Measurements from ENCODE around the gene HBEGF. TPM values are rescaled to one million over a fixed set of nuclear protein-coding genes. Genes with fewer than 3 reads are reported as not detected.
"Not testable (repeated sequence)": the region's sequence is repeated elsewhere in the genome, so short reads cannot be mapped to it uniquely, and the experiment has no call there.

HBEGF gene
- total RNA-seq, 2 donors from 2014 or later = 6.9 to 9.5 TPM

GRCh38 chr5:140362875-140363630, 16.6 kb upstream of the HBEGF start:
- peak; percentile 93 for DNase-seq (ENCODE audit: low spot score)
- intact Hi-C loops (cut with DNase I) = no loop called here

GRCh38 chr5:140362311-140362710, 15.9 kb upstream of the HBEGF start:
- intact Hi-C loops (cut with DNase I) = no loop called here
- peak; percentile 46 for DNase-seq (ENCODE audit: low spot score)

- intact Hi-C loops (cut with DNase I) = no loop called here
- peak; percentile 42 for DNase-seq (ENCODE audit: low spot score)
These were observed 15.5 kb upstream of the HBEGF start for GRCh38 chr5:140361901-140362300.

DNA sequence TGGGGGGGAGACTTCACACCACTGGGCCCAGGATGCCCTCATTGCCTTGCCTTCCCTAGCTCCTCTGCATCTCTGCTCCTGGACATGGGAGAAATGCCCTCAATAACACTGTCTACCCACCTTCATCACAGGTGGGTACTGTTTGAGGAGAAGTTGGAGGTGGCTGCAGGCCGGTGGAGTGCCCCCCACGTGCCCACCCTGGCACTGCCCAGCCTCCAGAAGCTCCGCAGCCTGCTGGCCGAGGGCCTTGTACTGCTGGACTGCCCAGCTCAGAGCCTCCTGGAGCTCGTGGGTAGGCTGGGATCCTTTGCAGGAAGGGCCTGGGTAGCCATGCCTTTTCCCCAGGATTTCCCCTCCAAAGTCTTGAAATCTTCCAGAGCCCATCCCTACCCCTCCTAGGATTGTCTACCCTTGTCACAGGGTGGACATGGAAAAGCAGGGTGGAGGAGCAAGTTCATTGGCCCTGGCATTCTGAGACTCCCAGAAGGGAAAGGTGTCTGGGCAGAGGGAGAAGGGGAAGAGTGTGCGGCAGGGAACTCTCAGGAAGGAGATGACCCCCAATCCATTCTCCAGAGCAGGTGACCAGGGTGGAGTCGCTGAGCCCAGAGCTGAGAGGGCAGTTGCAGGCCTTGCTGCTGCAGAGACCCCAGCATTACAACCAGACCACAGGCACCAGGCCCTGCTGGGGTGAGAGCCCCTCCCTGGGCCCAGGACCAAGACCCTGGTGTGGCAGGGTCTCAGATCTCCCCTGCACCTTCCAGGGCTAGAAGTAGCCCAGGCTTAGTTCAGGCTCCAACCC, 14.5 kb upstream of the HBEGF start:
- intact Hi-C loops (cut with DNase I) = no loop called here
- peak; percentile 58 for DNase-seq (ENCODE audit: low spot score)

- peak; percentile 71 for DNase-seq (ENCODE audit: low spot score)
- intact Hi-C loops (cut with DNase I) = no loop called here
These were observed 13.7 kb upstream of the HBEGF start, which contains the start of gene SLC4A9 for GRCh38 chr5:140360101-140360500. TSS of gene SLC4A9 (plus strand) at chr5:140360194. CDS start at chr5:140360237, 43 bp downstream.

GRCh38 chr5:140358738-140359310, 12.4 kb upstream of the HBEGF start:
- intact Hi-C loops (cut with DNase I) = no loop called here
- peak; percentile 67 for DNase-seq (ENCODE audit: low spot score)

DNA sequence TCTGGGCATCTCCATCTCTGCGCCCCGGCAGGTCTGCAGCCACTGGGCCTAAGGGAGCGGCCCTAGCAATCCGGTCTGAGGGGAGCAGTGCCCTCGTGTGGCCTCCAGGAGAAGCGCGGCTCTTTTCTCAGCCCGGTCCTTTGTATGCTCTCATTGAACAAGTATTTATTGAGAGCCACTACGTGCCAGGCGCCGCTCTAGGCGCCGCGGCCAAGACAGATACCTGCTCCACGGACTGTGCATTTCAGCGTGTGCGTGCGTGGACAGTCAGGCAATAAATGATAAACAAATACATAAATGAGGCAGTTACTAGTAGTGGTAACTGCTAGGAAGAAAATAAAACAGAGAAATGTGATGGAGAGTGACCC, 11.3 kb upstream of the HBEGF start:
- peak; percentile 95 for DNase-seq (ENCODE audit: low spot score)
- intact Hi-C loops (cut with DNase I) = no loop called here

DNA sequence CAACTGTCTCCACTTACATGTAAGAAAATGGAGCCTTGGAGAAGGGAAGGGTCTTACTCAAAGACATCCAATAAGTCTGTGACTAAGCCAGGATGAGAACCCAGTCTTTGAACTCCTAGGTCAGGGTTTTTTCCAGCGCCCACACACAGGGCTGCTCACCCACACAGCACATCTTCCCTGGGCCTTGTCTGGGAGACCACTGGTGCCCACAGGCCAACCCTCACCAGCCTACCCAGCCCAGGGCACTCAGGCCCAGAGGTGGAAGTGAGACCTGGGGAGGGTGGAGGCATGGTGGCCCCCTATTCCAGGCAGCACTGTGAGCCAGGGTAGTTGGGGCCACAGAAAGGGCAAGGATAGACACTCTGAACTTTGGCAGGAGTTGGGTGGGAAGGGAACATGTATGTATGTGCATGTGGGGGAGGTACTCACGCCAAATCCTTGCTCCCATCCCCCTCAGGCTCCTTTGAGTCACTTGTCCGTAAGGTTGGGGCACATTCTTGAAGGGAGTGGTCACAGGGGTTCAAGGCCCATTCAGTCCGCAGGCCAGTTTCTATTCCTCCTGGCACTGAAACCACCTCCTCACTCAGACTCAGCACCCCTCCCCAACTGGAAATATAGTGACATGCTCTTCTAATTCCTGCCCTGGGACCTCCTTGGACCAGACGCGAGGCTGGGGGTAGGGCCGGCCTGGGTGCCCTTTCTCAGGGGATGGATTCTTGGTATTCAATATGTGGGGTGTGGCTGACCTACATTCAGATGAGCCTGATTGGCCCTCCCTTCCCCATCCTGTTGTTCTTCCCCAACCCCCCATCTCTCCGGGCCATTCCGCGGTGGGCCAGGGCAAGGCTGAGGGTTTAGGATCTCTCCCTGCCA, 10.7 kb upstream of the HBEGF start:
- DNase-seq (ENCODE audit: low spot score) = peak; percentile 55
- intact Hi-C loops (cut with DNase I) = no loop called here

DNA sequence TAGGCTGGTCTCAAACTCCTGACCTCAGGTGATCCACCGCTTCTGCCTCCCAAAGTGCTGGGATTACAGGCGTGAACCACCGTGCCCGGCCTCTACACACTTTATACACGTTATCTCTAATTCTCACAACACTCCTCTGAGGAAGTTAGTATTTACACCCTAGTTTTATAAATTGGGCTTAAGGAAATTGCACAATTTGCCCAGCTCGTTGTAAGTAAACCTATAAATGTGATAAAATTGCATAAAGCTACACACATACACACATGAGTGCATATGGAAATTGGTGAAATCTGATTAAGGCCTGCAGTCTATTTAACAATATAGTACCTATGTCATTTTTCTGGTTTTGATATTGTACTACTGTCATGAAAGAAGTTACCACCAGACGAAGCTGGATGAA, 9.1 kb upstream of the HBEGF start:
- intact Hi-C loops (cut with DNase I) = no loop called here
- no peak for DNase-seq (ENCODE audit: low spot score)

DNA sequence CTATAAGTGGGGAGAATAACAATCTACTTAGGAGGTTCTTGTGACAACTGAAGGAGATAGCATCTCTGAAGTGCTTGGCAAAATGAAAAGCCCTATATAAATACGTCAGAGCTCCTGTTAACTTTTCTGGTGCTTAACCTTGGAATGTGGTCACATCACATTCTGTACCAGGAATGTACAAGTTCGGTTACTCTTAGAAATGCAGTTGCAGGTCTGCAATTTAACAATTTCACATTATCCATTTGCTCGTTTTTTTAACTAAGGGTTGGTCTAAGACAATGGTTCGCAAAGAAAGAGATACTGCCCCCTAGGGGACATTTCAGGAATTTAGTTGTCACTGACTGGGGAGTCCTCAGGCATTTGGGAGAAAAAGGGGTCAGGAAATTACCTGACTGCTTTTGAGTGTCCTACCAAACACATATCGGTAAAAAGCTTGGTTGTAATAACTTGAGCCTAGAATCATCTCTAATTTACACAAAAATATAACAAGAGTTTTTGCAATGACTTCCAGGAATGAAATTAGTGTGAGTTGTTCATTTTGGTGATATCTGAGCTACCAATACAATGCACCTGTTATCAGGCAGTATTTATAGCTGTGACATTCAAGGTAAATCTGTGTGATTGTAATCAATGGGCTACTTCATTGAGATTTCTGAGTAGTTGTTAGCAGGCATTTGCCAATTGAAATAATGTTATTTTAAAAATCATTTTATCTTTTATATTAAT, 5.4 kb upstream of the HBEGF start:
- intact Hi-C loops (cut with DNase I) = no loop called here
- DNase-seq (ENCODE audit: low spot score) = no peak

DNA sequence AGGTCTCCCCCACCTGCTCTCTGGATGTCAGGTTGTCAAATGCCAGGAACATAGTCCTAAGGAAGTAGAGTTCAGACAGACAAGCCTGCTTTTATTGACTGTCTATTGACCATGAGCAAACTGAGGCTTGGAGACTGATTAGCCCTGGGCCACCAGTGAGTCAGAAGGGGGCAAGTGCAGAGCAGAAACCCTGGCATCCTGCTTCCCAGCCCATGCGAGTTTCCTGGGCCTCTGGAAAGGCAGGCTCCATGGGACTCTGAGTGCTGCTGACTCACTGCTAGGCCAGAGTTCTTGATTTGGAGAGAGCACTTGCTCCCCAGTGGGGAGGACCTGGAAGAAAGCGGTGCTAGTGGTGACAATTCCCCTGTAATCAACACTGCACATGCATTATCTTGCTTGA, 2.8 kb upstream of the HBEGF start:
- no peak for DNase-seq (ENCODE audit: low spot score)
- intact Hi-C loops (cut with DNase I) = loop anchor here (5.0 to 10.0 kb wide), 2 partner anchors 107 to 174 kb away; partner anchors contain the start of gene CYSTM1 (in 1 of the 2)

DNA sequence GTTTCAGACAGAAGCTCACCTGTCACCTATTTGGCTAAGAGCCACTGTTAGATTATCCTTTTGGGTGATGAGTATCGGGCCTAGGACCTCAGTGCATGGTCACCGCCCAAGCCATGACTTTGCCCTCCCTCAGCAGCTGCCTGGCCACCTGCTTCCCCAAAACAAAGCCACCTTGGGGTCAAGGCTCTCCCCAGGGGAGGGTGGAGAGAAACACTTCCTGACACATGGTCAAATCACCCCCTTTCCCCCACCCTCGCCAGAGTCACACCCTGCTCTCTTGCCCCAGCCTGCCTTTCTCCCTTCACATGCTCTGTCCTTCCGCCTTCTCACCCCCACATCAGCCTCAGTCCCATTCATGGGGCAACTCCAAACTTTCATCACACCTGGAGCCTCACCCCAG, 1.7 kb upstream of the HBEGF start:
- DNase-seq (ENCODE audit: low spot score) = peak; percentile 67
- intact Hi-C loops (cut with DNase I) = loop anchor here (5.0 to 10.0 kb wide), 2 partner anchors 106 to 173 kb away; partner anchors contain the start of gene CYSTM1 (in 1 of the 2)

GRCh38 chr5:140347360-140347759, 957 bp upstream of the HBEGF start:
- intact Hi-C loops (cut with DNase I) = loop anchor here (5.0 to 10.0 kb wide), 2 partner anchors 105 to 173 kb away; partner anchors contain the start of gene CYSTM1 (in 1 of the 2)
- no peak for DNase-seq (ENCODE audit: low spot score)

- intact Hi-C loops (cut with DNase I) = loop anchor here (5.0 to 10.0 kb wide), 2 partner anchors 104 to 171 kb away; partner anchors contain the start of gene CYSTM1 (in 1 of the 2)
- DNase-seq (ENCODE audit: low spot score) = peak; percentile 90
These were observed 470 bp downstream of the HBEGF start for GRCh38 chr5:140345919-140346347.

DNA sequence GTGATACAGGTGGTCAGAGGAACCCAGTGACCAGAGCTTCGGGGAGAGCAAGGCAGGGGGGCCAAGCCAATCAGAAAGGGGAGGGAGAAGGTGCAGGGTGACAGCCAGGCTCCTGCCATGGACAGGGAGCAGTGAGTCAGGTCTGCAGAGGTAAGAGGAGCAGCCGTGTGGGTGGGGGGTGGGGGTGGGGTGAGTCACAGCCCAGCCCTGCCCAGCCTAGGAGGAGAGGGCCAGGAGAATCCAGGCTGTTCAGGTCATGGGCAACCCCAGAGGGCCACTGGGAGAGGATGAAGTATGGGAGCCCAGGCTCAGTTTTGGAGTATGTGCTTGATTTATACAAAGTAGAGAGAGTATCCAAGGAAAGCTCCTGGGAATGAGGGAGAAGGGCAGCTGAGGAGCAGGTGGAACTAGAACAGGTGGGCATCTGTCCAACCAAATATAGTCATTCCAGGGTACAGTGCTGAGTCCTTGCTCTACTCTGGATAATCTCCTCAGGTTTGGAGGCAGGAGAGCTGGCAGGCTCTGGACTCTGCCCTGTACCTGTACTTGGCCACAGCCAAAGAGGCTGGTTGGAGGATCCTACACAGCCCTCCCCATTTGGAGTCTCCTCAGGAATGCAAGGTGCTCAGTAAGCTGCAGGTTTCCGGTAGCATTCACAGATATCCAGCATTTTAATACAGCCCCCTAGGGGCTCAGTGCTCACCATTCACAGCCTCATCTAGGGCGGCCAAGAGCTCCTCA, 1.6 kb downstream of the HBEGF start:
- intact Hi-C loops (cut with DNase I) = loop anchor here (5.0 to 10.0 kb wide), 2 partner anchors 103 to 170 kb away; partner anchors contain the start of gene CYSTM1 (in 1 of the 2)
- DNase-seq (ENCODE audit: low spot score) = no peak

GRCh38 chr5:140343849-140344248, 2.6 kb downstream of the HBEGF start:
- intact Hi-C loops (cut with DNase I) = loop anchor here in 1 of 2 donors (10.0 kb wide), 1 partner anchor 169 kb away; the partner anchor contains the start of gene CYSTM1
- not testable (repeated sequence) for DNase-seq (ENCODE audit: low spot score)

- DNase-seq (ENCODE audit: low spot score) = no peak
These were observed 3.5 kb downstream of the HBEGF start for GRCh38 chr5:140342896-140343295.

More at GRCh38 chr5:140342896-140343295, 3.5 kb downstream of the HBEGF start:
- intact Hi-C loops (cut with DNase I) = loop anchor here in 1 of 2 donors (10.0 kb wide), 1 partner anchor 168 kb away; the partner anchor contains the start of gene CYSTM1

All from posterior vena cava (tissue), 2 donors.